Activated naive CD4-positive, alpha-beta T cell (primary cell): ENCODE results near the gene SP9.
"Not testable (repeated sequence)": the region's sequence is repeated elsewhere in the genome, so short reads cannot be mapped to it uniquely, and the experiment has no call there.

Experiments
- DNase-seq, 4 experiments: peaks; one replicate each; lab custom pipeline; 2025; lab: John Stamatoyannopoulos, UW

The SP9 gene

GRCh38 chr2:174344716-174345461 lies 10.1 kb downstream of the SP9 start:
- no peak for DNase-seq

- no peak for DNase-seq
Measured at GRCh38 chr2:174350018-174350417, 15.3 kb downstream of the SP9 start.

- DNase-seq, result no peak
Measured at GRCh38 chr2:174350593-174351181, 15.9 kb downstream of the SP9 start.

GRCh38 chr2:174353004-174353403 lies 18.2 kb downstream of the SP9 start:
- no peak for DNase-seq

GRCh38 chr2:174356347-174356746 lies 21.6 kb downstream of the SP9 start:
- DNase-seq, result no peak

GRCh38 chr2:174359663-174360062 lies 24.9 kb downstream of the SP9 start:
- not testable (repeated sequence) for DNase-seq

GRCh38 chr2:174362949-174363348 lies 28.2 kb downstream of the SP9 start:
- no peak for DNase-seq

GRCh38 chr2:174363492-174364225 lies 28.9 kb downstream of the SP9 start:
- DNase-seq, result not testable (repeated sequence)

GRCh38 chr2:174364628-174365027 lies 29.9 kb downstream of the SP9 start:
- no peak for DNase-seq

- DNase-seq, result no peak
Measured at GRCh38 chr2:174365571-174365970, 30.8 kb downstream of the SP9 start.

- DNase-seq, result no peak
Measured at GRCh38 chr2:174368691-174369090, 33.9 kb downstream of the SP9 start.

GRCh38 chr2:174376967-174377366 lies 42.2 kb downstream of the SP9 start:
- no peak for DNase-seq

- no peak for DNase-seq
Measured at GRCh38 chr2:174383796-174384195, 49.0 kb downstream of the SP9 start.

GRCh38 chr2:174385201-174385600 lies 50.4 kb downstream of the SP9 start:
- no peak for DNase-seq
